ENCODE data around the gene NPTX1. TPM values are rescaled to one million over a fixed set of nuclear protein-coding genes. Genes with fewer than 3 reads are reported as not detected.

NPTX1 gene
- polyA plus RNA-seq, 3 donors: 0.98 to 1.2 (median 1.1) TPM

- DNase-seq (ENCODE audit: extremely low read depth in 1 of 11, low read depth in 9 of 11, low spot score in 4 of 11): no peak
Observed at GRCh38 chr17:80433916-80434666, 42.3 kb downstream of the NPTX1 start.

- no peak for DNase-seq (ENCODE audit: extremely low read depth in 1 of 11, low read depth in 9 of 11, low spot score in 4 of 11)
Observed at GRCh38 chr17:80432961-80433550, 43.4 kb downstream of the NPTX1 start.

GRCh38 chr17:80432350-80432955 lies 44.0 kb downstream of the NPTX1 start:
- no peak for DNase-seq (ENCODE audit: extremely low read depth in 1 of 11, low read depth in 9 of 11, low spot score in 4 of 11)

- DNase-seq (ENCODE audit: extremely low read depth in 1 of 11, low read depth in 9 of 11, low spot score in 4 of 11): no peak
Observed at GRCh38 chr17:80431246-80432195, 44.9 kb downstream of the NPTX1 start.

GRCh38 chr17:80430446-80431245 lies 45.8 kb downstream of the NPTX1 start:
- DNase-seq (ENCODE audit: extremely low read depth in 1 of 11, low read depth in 9 of 11, low spot score in 4 of 11): no peak

GRCh38 chr17:80429356-80430275 lies 46.8 kb downstream of the NPTX1 start:
- DNase-seq (ENCODE audit: extremely low read depth in 1 of 11, low read depth in 9 of 11, low spot score in 4 of 11): no peak

- no peak for DNase-seq (ENCODE audit: extremely low read depth in 1 of 11, low read depth in 9 of 11, low spot score in 4 of 11)
Observed at GRCh38 chr17:80428796-80429195, 47.6 kb downstream of the NPTX1 start.

GRCh38 chr17:80428363-80428762 lies 48.0 kb downstream of the NPTX1 start:
- no peak for DNase-seq (ENCODE audit: extremely low read depth in 1 of 11, low read depth in 9 of 11, low spot score in 4 of 11)

GRCh38 chr17:80427366-80428282 lies 48.8 kb downstream of the NPTX1 start:
- no peak for DNase-seq (ENCODE audit: extremely low read depth in 1 of 11, low read depth in 9 of 11, low spot score in 4 of 11)

GRCh38 chr17:80426671-80427326 lies 49.6 kb downstream of the NPTX1 start:
- peak in 9 of 11 donors; percentile 28 to 66 (median 39) for DNase-seq (ENCODE audit: extremely low read depth in 1 of 11, low read depth in 9 of 11, low spot score in 4 of 11)

- no peak for DNase-seq (ENCODE audit: extremely low read depth in 1 of 11, low read depth in 9 of 11, low spot score in 4 of 11)
Observed at GRCh38 chr17:80425835-80426426, 50.5 kb downstream of the NPTX1 start.

- no peak for DNase-seq (ENCODE audit: extremely low read depth in 1 of 11, low read depth in 9 of 11, low spot score in 4 of 11)
Observed at GRCh38 chr17:80424878-80425765, 51.3 kb downstream of the NPTX1 start.

- no peak for DNase-seq (ENCODE audit: extremely low read depth in 1 of 11, low read depth in 9 of 11, low spot score in 4 of 11)
Observed at GRCh38 chr17:80424261-80424660, 52.1 kb downstream of the NPTX1 start.

GRCh38 chr17:80423536-80424225 lies 52.7 kb downstream of the NPTX1 start:
- DNase-seq (ENCODE audit: extremely low read depth in 1 of 11, low read depth in 9 of 11, low spot score in 4 of 11): no peak
